Liver (tissue), 9 donors: ENCODE measurements around the gene ZNF22. TPM values are rescaled to one million over a fixed set of nuclear protein-coding genes. Genes with fewer than 3 reads are reported as not detected.

ENCODE experiments used
- DNase-seq: peaks from one replicate; pipeline ENCODE4 v3.0.0-alpha.2; 2017; ENCODE audit warnings: low spot score
- H3K27ac ChIP-seq, 2 donors: one replicate each; pipeline ENCODE4 v1.7.0; 2013; ENCODE audit warnings: inconsistent platforms in 2 of 2, low read length in 2 of 2, control low read depth in 1 of 2, low read depth in 1 of 2, mild to moderate bottlenecking in 1 of 2
- H3K27me3 ChIP-seq, 4 donors: one replicate each; pipeline versions ENCODE4 v1.6.1 to v1.7.0; 2013; ENCODE audit warnings: low read length in 3 of 4, inconsistent platforms in 1 of 4, mild to moderate bottlenecking in 1 of 4, moderate library complexity in 1 of 4; ENCODE audit not compliant: control insufficient read depth in 4 of 4, insufficient read depth in 4 of 4
- H3K36me3 ChIP-seq, 4 donors: one replicate each; pipeline versions ENCODE4 v1.6.1 to v1.7.0; 2013; ENCODE audit warnings: low read length in 3 of 4, mild to moderate bottlenecking in 3 of 4, low read depth in 1 of 4, moderate library complexity in 1 of 4; ENCODE audit not compliant: control insufficient read depth in 4 of 4, insufficient read depth in 3 of 4
- H3K4me1 ChIP-seq, 4 donors: one replicate each; pipeline versions ENCODE4 v1.6.1 to v1.7.0; 2013; ENCODE audit warnings: low read length in 3 of 4, mild to moderate bottlenecking in 3 of 4, moderate library complexity in 1 of 4; ENCODE audit not compliant: control insufficient read depth in 4 of 4, insufficient read depth in 4 of 4
- H3K4me3 ChIP-seq, 3 donors: one replicate each; pipeline versions ENCODE4 v1.6.1 to v1.7.0; 2013; ENCODE audit warnings: low read length in 3 of 3, control low read depth in 1 of 3, low read depth in 1 of 3, mild to moderate bottlenecking in 1 of 3
- H3K9ac ChIP-seq, 2 donors: one replicate each; pipeline ENCODE4 v1.7.0; 2013; ENCODE audit warnings: low read length in 2 of 2, mild to moderate bottlenecking in 2 of 2, moderate library complexity in 2 of 2, control low read depth in 1 of 2, low read depth in 1 of 2
- H3K9me3 ChIP-seq, 4 donors: one replicate each; pipeline versions ENCODE4 v1.6.1 to v1.7.0; 2013; ENCODE audit warnings: low read length in 3 of 4; ENCODE audit not compliant: control insufficient read depth in 4 of 4
- CTCF ChIP-seq: fragments of 150-350 bp; IDR thresholded peaks from 2 replicates; pipeline ENCODE4 v1.5.1; 2017; ENCODE audit warnings: improper control_type of control experiment, low read depth, low read length; ENCODE audit not compliant: missing input control
- FOXA1 ChIP-seq: IDR thresholded peaks from 2 replicates; pipeline ENCODE4 v1.6.1; 2016; ENCODE audit warnings: antibody characterized with exemption
- FOXA2 ChIP-seq: IDR thresholded peaks from 2 replicates; pipeline ENCODE4 v1.6.1; 2016; ENCODE audit warnings: antibody characterized with exemption
- HNF4G ChIP-seq: IDR thresholded peaks from 2 replicates; pipeline ENCODE4 v1.6.1; 2016; ENCODE audit warnings: antibody characterized with exemption
- MAX ChIP-seq: IDR thresholded peaks from 2 replicates; pipeline ENCODE4 v1.6.1; 2016; ENCODE audit warnings: antibody characterized with exemption
- NR2F2 ChIP-seq: IDR thresholded peaks from 2 replicates; pipeline ENCODE4 v1.6.1; 2016; ENCODE audit warnings: antibody characterized with exemption
- RAD21 ChIP-seq, 2 donors: IDR thresholded peaks; 2 replicates each; pipeline ENCODE4 v1.6.1; 2016; ENCODE audit warnings: antibody characterized with exemption in 2 of 2, mild to moderate bottlenecking in 2 of 2
- SP1 ChIP-seq: IDR thresholded peaks from 2 replicates; pipeline ENCODE4 v1.6.1; 2018; ENCODE audit warnings: antibody characterized with exemption, mild to moderate bottlenecking
- YY1 ChIP-seq: IDR thresholded peaks from 2 replicates; pipeline ENCODE4 v1.6.1; 2016; ENCODE audit warnings: antibody characterized with exemption, mild to moderate bottlenecking
- polyA plus RNA-seq, 2 donors: library from polyadenylated mRNA; stranded (reverse) in 1 of 2; unstranded in 1 of 2; fragments of 200-250 nt in 1 of 2; fragments of >200 nt in 1 of 2; fragmentation: Nextera tagmentation in 1 of 2; extraction: Ambion mirVana in 1 of 2; gene quantifications; one replicate each; pipeline versions ENCODE4 v1.2.1 to v1.2.3, GENCODE V29; 2013 to 2015
- total RNA-seq, 2 donors: library from RNA; depleted of rRNA; stranded (reverse); fragments of >200 nt; gene quantifications; one replicate each; pipeline ENCODE4 v1.2.3, GENCODE V29; 2014
- TF ChIP-seq, protein P1 (sequence below): IDR thresholded peaks from 2 replicates; pipeline ENCODE4 v1.6.1; 2016; ENCODE audit warnings: antibody characterized with exemption
- TF ChIP-seq, protein P2 (sequence below): IDR thresholded peaks from 2 replicates; pipeline ENCODE4 v1.6.1; 2016; ENCODE audit warnings: antibody characterized with exemption, mild to moderate bottlenecking
- donor health status: healthy.
- donor health status: healthy.
- donor health status: healthy.
- donor health status: healthy.
- donor health status: healthy.

Gene ZNF22
- total and polyA plus RNA-seq, 4 donors, result 10.3 to 22.6 (median 20.3) TPM

GRCh38 chr10:45034301-45034700 is 33.6 kb downstream of the ZNF22 start:
- TF ChIP-seq RAD21 (IDR thresholded peaks at IDR 0.05) (no peak), FOXA1 (no peak), FOXA2 (no peak), MAX (no peak), NR2F2 (no peak)
- DNase-seq, result no peak
- no peaks in the 10 kb centered on the region for H3K27me3 ChIP-seq
- no peaks in the 10 kb centered on the region for H3K4me1 ChIP-seq
- H3K27ac ChIP-seq, result no peak overlapping the region
- no peaks in the 10 kb centered on the region for H3K36me3 ChIP-seq
- H3K4me3 ChIP-seq, result no peak overlapping the region
- H3K9me3 ChIP-seq, result no peaks in the 10 kb centered on the region
- no peak overlapping the region for H3K9ac ChIP-seq

DNA sequence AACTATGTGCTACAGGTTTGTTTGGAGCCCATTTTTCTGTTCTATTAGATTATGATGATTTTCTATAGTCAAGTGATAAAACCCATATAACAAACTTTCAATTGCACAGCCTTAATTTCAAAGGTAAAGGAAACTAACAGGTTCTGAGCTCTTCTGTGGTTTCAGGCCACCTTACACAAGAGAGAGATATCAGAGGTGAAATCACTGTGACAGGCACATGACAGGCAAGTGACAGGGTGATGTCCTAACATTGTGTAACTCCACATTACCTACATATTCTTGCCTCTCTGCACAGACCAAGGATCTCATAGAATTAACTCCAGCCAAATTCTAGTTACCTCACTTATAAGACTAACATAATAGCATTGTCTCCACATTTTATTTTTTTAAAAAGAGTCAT is 35.0 kb downstream of the ZNF22 start:
- DNase-seq, result no peak
- no peak for TF ChIP-seq FOXA1
- TF ChIP-seq, protein P1, sequence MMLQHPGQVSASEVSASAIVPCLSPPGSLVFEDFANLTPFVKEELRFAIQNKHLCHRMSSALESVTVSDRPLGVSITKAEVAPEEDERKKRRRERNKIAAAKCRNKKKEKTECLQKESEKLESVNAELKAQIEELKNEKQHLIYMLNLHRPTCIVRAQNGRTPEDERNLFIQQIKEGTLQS, result no peak
- TF ChIP-seq, protein P2, sequence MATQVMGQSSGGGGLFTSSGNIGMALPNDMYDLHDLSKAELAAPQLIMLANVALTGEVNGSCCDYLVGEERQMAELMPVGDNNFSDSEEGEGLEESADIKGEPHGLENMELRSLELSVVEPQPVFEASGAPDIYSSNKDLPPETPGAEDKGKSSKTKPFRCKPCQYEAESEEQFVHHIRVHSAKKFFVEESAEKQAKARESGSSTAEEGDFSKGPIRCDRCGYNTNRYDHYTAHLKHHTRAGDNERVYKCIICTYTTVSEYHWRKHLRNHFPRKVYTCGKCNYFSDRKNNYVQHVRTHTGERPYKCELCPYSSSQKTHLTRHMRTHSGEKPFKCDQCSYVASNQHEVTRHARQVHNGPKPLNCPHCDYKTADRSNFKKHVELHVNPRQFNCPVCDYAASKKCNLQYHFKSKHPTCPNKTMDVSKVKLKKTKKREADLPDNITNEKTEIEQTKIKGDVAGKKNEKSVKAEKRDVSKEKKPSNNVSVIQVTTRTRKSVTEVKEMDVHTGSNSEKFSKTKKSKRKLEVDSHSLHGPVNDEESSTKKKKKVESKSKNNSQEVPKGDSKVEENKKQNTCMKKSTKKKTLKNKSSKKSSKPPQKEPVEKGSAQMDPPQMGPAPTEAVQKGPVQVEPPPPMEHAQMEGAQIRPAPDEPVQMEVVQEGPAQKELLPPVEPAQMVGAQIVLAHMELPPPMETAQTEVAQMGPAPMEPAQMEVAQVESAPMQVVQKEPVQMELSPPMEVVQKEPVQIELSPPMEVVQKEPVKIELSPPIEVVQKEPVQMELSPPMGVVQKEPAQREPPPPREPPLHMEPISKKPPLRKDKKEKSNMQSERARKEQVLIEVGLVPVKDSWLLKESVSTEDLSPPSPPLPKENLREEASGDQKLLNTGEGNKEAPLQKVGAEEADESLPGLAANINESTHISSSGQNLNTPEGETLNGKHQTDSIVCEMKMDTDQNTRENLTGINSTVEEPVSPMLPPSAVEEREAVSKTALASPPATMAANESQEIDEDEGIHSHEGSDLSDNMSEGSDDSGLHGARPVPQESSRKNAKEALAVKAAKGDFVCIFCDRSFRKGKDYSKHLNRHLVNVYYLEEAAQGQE, result no peak
- no peak for TF ChIP-seq NR2F2
- H3K9ac ChIP-seq, result no peak overlapping the region
- H3K4me1 ChIP-seq, result no peaks in the 10 kb centered on the region
- no peaks in the 10 kb centered on the region for H3K36me3 ChIP-seq
- no peak overlapping the region for H3K27ac ChIP-seq
- H3K27me3 ChIP-seq, result no peaks in the 10 kb centered on the region
- H3K4me3 ChIP-seq, result no peak overlapping the region
- no peaks in the 10 kb centered on the region for H3K9me3 ChIP-seq

DNA sequence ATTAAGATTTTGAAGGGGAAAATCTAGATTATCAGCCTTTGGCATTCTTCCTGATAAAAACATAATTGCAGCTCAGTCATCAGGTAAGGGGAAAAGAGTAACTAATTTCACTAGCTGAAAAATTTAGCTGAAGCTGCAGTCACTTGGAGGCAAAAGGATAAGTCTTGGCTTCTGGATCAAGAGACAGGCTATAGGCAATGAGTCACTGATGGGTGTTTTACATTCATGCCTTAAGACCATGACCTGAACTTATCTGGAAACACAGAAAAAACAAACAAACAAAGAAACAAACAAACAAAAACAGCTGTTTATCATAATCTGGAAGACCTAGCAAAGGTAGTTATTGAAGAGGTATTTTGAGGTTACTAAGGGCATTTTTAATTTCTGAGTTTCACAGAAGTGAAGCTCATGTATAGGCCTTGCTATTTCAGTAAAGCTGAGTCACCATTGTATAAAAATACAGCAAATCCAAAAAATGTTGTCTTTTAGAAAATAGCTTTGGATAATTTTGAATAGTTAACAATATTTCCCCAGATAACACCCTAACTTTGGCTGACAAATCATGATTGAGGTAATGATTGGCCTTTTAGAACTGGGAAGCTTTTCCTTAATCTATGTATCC is 40.3 kb downstream of the ZNF22 start:
- no peaks in the 10 kb centered on the region for H3K36me3 ChIP-seq
- H3K9ac ChIP-seq, result no peak overlapping the region
- no peaks in the 10 kb centered on the region for H3K9me3 ChIP-seq
- H3K4me1 ChIP-seq, result no peaks in the 10 kb centered on the region
- H3K27ac ChIP-seq, result no peak overlapping the region
- no peaks in the 10 kb centered on the region for H3K27me3 ChIP-seq
- TF ChIP-seq FOXA1, result no peak
- no peak for TF ChIP-seq RAD21 (IDR thresholded peaks at IDR 0.05)
- no peak for TF ChIP-seq YY1
- TF ChIP-seq NR2F2, result no peak
- no peak for TF ChIP-seq HNF4G
- no peak for TF ChIP-seq CTCF
- TF ChIP-seq SP1, result no peak
- TF ChIP-seq, protein P1, result no peak
- H3K4me3 ChIP-seq, result no peak overlapping the region
- no peak for DNase-seq
